HEK293 (cell line): ENCODE measurements around the gene CRABP2.
A peak's percentile ranks its signal among the peaks of the same experiment; 100 is the strongest.

Source experiments
- GFI1B ChIP-seq: fragments of 450-650 bp; formaldehyde crosslinking; IDR thresholded peaks from 2 replicates; pipeline ENCODE4 v1.5.1; 2016; ENCODE audit warnings: missing biosample characterization, missing genetic modification characterization
- HOXC10 ChIP-seq: sonication (generic); formaldehyde crosslinking; IDR thresholded peaks from 2 replicates; pipeline ENCODE4 v1.8.1; 2023; ENCODE audit warnings: mild to moderate bottlenecking, missing genetic modification reagents
- KLF9 ChIP-seq: fragments of 450-650 bp; formaldehyde crosslinking; IDR thresholded peaks from 2 replicates; pipeline ENCODE4 v1.5.1; 2016; ENCODE audit warnings: missing biosample characterization, missing genetic modification characterization, low read depth
- SCRT2 ChIP-seq: fragments of 450-650 bp; formaldehyde crosslinking; IDR thresholded peaks from 2 replicates; pipeline ENCODE4 v1.5.1; 2016; ENCODE audit warnings: missing biosample characterization, missing genetic modification characterization
- SP2 ChIP-seq: fragments of 450-650 bp; formaldehyde crosslinking; IDR thresholded peaks from 2 replicates; pipeline ENCODE4 v1.5.1; 2016; ENCODE audit warnings: missing biosample characterization, missing genetic modification characterization
- WT1 ChIP-seq: fragments of 450-650 bp; formaldehyde crosslinking; IDR thresholded peaks from 2 replicates; pipeline ENCODE4 v1.5.1; 2016; ENCODE audit warnings: missing biosample characterization, missing genetic modification characterization
- ZBTB20 ChIP-seq: fragments of 450-650 bp; formaldehyde crosslinking; IDR thresholded peaks from 2 replicates; pipeline ENCODE4 v1.5.1; 2016; ENCODE audit warnings: missing biosample characterization, missing genetic modification characterization
- ZBTB21 ChIP-seq: fragments of 450-650 bp; formaldehyde crosslinking; IDR thresholded peaks from 2 replicates; pipeline ENCODE4 v1.5.1; 2017; ENCODE audit warnings: missing biosample characterization, missing genetic modification characterization
- ZBTB8A ChIP-seq: fragments of 450-650 bp; formaldehyde crosslinking; IDR thresholded peaks from 2 replicates; pipeline ENCODE4 v1.5.1; 2016; ENCODE audit warnings: missing biosample characterization, missing genetic modification characterization
- ZEB2 ChIP-seq: fragments of 450-650 bp; formaldehyde crosslinking; IDR thresholded peaks from 2 replicates; pipeline ENCODE4 v1.5.1; 2016; ENCODE audit warnings: missing biosample characterization, missing genetic modification characterization
- ZFP3 ChIP-seq: fragments of 450-650 bp; formaldehyde crosslinking; IDR thresholded peaks from 2 replicates; pipeline ENCODE4 v1.5.1; 2016; ENCODE audit warnings: low read depth, missing biosample characterization, missing genetic modification characterization
- ZNF114 ChIP-seq: fragments of 450-650 bp; formaldehyde crosslinking; IDR thresholded peaks from 2 replicates; pipeline ENCODE4 v1.5.0; 2017; ENCODE audit warnings: missing biosample characterization, missing genetic modification characterization
- ZNF157 ChIP-seq: fragments of 450-650 bp; formaldehyde crosslinking; IDR thresholded peaks from 2 replicates; pipeline ENCODE4 v1.5.1; 2016; ENCODE audit warnings: missing biosample characterization, missing genetic modification characterization
- ZNF184 ChIP-seq: fragments of 450-650 bp; IDR thresholded peaks from 2 replicates; pipeline ENCODE4 v1.5.1; 2018; ENCODE audit warnings: missing biosample characterization, mild to moderate bottlenecking, missing genetic modification characterization
- ZNF202 ChIP-seq: fragments of 450-650 bp; formaldehyde crosslinking; IDR thresholded peaks from 2 replicates; pipeline ENCODE4 v1.5.1; 2016; ENCODE audit warnings: missing biosample characterization, missing genetic modification characterization, borderline replicate concordance
- ZNF248 ChIP-seq: fragments of 450-650 bp; formaldehyde crosslinking; IDR thresholded peaks from 2 replicates; pipeline ENCODE4 v1.5.1; 2017; ENCODE audit warnings: missing biosample characterization, missing genetic modification characterization
- ZNF302 ChIP-seq: fragments of 450-650 bp; formaldehyde crosslinking; IDR thresholded peaks from 2 replicates; pipeline ENCODE4 v1.5.1; 2016; ENCODE audit warnings: missing biosample characterization, missing genetic modification characterization, low read depth
- ZNF391 ChIP-seq: fragments of 450-650 bp; formaldehyde crosslinking; IDR thresholded peaks from 2 replicates; pipeline ENCODE4 v1.5.1; 2016; ENCODE audit warnings: low read depth, missing biosample characterization, missing genetic modification characterization, borderline replicate concordance
- ZNF423 ChIP-seq: fragments of 450-650 bp; formaldehyde crosslinking; IDR thresholded peaks from 2 replicates; pipeline ENCODE4 v1.5.1; 2016; ENCODE audit warnings: missing biosample characterization, missing genetic modification characterization
- ZNF521 ChIP-seq: fragments of 450-650 bp; formaldehyde crosslinking; IDR thresholded peaks from 2 replicates; pipeline ENCODE4 v1.5.1; 2017; ENCODE audit warnings: missing biosample characterization, mild to moderate bottlenecking, missing genetic modification characterization
- ZNF555 ChIP-seq: fragments of 450-650 bp; formaldehyde crosslinking; conservative IDR thresholded peaks from 2 replicates; pipeline ENCODE4 v1.5.1; 2017; ENCODE audit warnings: missing biosample characterization, mild to moderate bottlenecking, missing genetic modification characterization, inconsistent platforms
- ZNF596 ChIP-seq: fragments of 450-650 bp; IDR thresholded peaks from 2 replicates; pipeline ENCODE4 v1.5.0; 2018; ENCODE audit warnings: missing biosample characterization, mild to moderate bottlenecking, missing genetic modification characterization, moderate library complexity
- ZNF621 ChIP-seq: fragments of 450-650 bp; formaldehyde crosslinking; IDR thresholded peaks from 2 replicates; pipeline ENCODE4 v1.5.1; 2017; ENCODE audit warnings: missing biosample characterization, missing genetic modification characterization
- ZNF654 ChIP-seq: fragments of 450-650 bp; formaldehyde crosslinking; IDR thresholded peaks from 2 replicates; pipeline ENCODE4 v1.5.1; 2016; ENCODE audit warnings: low read depth, missing biosample characterization, missing genetic modification characterization
- ZNF664 ChIP-seq: fragments of 450-650 bp; formaldehyde crosslinking; IDR thresholded peaks from 2 replicates; pipeline ENCODE4 v1.5.1; 2016; ENCODE audit warnings: missing biosample characterization, missing genetic modification characterization
- ZNF707 ChIP-seq: fragments of 450-650 bp; formaldehyde crosslinking; IDR thresholded peaks from 2 replicates; pipeline ENCODE4 v1.5.1; 2016; ENCODE audit warnings: missing biosample characterization, missing genetic modification characterization
- ZNF76 ChIP-seq: fragments of 450-650 bp; formaldehyde crosslinking; IDR thresholded peaks from 2 replicates; pipeline ENCODE4; 2016; ENCODE audit warnings: low read depth, missing biosample characterization, missing genetic modification characterization, borderline replicate concordance
- TF ChIP-seq, protein P1 (sequence below): sonication (generic); formaldehyde crosslinking; IDR thresholded peaks from 2 replicates; pipeline ENCODE4 v1.8.1; 2022; ENCODE audit warnings: mild to moderate bottlenecking, moderate library complexity, missing genetic modification reagents
- TF ChIP-seq, protein P2 (sequence below): fragments of 450-650 bp; formaldehyde crosslinking; IDR thresholded peaks from 2 replicates; pipeline ENCODE4 v1.5.1; 2016; ENCODE audit warnings: missing biosample characterization, missing genetic modification characterization
- TF ChIP-seq, protein P3 (sequence below): fragments of 450-650 bp; formaldehyde crosslinking; optimal IDR thresholded peaks from 2 replicates; pipeline ENCODE3; 2016; ENCODE audit warnings: missing biosample characterization, mild to moderate bottlenecking, missing genetic modification characterization
- TF ChIP-seq, protein P4 (sequence below): fragments of 450-650 bp; formaldehyde crosslinking; IDR thresholded peaks from 2 replicates; pipeline ENCODE4 v1.5.1; 2016; ENCODE audit warnings: missing biosample characterization, missing genetic modification characterization
- TF ChIP-seq, protein P5 (sequence below): fragments of 450-650 bp; formaldehyde crosslinking; IDR thresholded peaks from 2 replicates; pipeline ENCODE4 v1.5.1; 2016; ENCODE audit warnings: missing biosample characterization, missing genetic modification characterization, low read depth
- TF ChIP-seq, protein P6 (sequence below): fragments of 450-650 bp; formaldehyde crosslinking; IDR thresholded peaks from 2 replicates; pipeline ENCODE4; 2016; ENCODE audit warnings: missing biosample characterization, missing genetic modification characterization

The CRABP2 gene

DNA sequence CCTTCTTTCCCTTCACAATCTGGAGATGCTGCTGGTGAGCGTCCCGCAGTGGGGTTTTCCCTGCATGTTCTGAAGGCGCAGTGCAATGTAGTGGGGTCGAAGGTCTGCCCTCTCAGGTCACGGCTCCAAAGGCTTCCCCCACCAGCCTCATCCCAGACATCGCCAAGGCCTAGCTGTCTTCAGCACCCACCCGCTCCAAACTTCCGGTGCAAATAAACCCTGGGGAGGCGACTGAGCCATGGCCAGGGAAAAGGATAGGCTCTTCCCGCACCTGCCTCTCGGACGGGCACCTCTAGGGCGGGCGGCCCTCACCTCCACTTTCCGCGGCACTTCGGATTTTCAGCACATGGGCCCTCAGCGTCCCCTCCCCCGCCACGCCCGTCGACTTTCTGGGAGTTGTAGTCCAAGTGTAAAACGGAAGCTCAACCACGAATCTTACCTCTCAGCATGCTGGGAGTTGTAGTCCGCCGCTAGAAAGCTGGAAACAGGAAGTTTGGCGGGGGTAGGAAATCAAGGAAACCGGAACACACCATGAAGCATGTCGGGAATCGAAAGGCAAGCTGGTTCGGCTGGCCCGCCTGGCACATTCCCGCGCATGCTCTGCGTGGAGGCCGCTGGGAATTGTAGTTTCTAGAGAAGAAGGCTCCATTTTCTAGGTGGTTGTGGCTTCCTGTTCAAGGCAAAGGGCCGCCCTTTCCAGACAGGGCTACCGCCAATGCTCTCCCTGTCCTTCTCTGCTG lies 35.5 kb upstream of the CRABP2 start, which contains the start of gene MRPL24 (continued):
- TF ChIP-seq, protein P1, sequence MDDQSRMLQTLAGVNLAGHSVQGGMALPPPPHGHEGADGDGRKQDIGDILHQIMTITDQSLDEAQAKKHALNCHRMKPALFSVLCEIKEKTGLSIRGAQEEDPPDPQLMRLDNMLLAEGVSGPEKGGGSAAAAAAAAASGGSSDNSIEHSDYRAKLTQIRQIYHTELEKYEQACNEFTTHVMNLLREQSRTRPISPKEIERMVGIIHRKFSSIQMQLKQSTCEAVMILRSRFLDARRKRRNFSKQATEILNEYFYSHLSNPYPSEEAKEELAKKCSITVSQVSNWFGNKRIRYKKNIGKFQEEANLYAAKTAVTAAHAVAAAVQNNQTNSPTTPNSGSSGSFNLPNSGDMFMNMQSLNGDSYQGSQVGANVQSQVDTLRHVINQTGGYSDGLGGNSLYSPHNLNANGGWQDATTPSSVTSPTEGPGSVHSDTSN, result no peak
- TF ChIP-seq, protein P2, sequence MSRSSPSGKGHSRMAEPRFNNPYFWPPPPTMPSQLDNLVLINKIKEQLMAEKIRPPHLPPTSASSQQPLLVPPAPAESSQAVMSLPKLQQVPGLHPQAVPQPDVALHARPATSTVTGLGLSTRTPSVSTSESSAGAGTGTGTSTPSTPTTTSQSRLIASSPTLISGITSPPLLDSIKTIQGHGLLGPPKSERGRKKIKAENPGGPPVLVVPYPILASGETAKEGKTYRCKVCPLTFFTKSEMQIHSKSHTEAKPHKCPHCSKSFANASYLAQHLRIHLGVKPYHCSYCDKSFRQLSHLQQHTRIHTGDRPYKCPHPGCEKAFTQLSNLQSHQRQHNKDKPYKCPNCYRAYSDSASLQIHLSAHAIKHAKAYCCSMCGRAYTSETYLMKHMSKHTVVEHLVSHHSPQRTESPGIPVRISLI (tag by site-specific recombination), result no peak
- TF ChIP-seq ZNF202 (tag by site-specific recombination) (no peak), HOXC10 (no peak), ZNF654 (tag by site-specific recombination) (no peak), ZBTB21 (tag by site-specific recombination) (peak; percentile 17; the same call in 1 of the 2 replicates), ZNF391 (peak; percentile 93; the same call in 1 of the 2 replicates), ZNF521 (tag by site-specific recombination) (no peak), ZNF248 (tag by site-specific recombination) (no peak), ZBTB20 (tag by site-specific recombination) (peak; percentile 84), ZNF664 (tag by site-specific recombination) (no peak), GFI1B (no peak), ZNF114 (tag by site-specific recombination) (no peak), ZNF707 (tag by site-specific recombination) (no peak), ZNF76 (tag by site-specific recombination) (peak; percentile 100), ZNF157 (no peak), ZNF596 (tag by site-specific recombination) (no peak), ZNF302 (tag by site-specific recombination) (no peak), SP2 (tag by site-specific recombination) (peak; percentile 90), ZBTB8A (tag by site-specific recombination) (peak; percentile 92), WT1 (no peak), ZFP3 (no peak), ZEB2 (peak; percentile 75; the same call in 1 of the 2 replicates), ZNF423 (tag by site-specific recombination) (no peak; the same call in 1 of the 2 replicates), ZNF184 (no peak), ZNF555 (no peak), SCRT2 (tag by site-specific recombination) (no peak; the same call in 1 of the 2 replicates), ZNF621 (no peak), KLF9 (peak; percentile 93)
- TF ChIP-seq, protein P3, sequence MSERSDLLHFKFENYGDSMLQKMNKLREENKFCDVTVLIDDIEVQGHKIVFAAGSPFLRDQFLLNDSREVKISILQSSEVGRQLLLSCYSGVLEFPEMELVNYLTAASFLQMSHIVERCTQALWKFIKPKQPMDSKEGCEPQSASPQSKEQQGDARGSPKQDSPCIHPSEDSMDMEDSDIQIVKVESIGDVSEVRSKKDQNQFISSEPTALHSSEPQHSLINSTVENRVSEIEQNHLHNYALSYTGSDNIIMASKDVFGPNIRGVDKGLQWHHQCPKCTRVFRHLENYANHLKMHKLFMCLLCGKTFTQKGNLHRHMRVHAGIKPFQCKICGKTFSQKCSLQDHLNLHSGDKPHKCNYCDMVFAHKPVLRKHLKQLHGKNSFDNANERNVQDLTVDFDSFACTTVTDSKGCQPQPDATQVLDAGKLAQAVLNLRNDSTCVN (tag by site-specific recombination), result peak; percentile 39
- TF ChIP-seq, protein P4, sequence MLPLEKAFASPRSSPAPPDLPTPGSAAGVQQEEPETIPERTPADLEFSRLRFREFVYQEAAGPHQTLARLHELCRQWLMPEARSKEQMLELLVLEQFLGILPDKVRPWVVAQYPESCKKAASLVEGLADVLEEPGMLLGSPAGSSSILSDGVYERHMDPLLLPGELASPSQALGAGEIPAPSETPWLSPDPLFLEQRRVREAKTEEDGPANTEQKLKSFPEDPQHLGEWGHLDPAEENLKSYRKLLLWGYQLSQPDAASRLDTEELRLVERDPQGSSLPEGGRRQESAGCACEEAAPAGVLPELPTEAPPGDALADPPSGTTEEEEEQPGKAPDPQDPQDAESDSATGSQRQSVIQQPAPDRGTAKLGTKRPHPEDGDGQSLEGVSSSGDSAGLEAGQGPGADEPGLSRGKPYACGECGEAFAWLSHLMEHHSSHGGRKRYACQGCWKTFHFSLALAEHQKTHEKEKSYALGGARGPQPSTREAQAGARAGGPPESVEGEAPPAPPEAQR (tag by site-specific recombination), result peak; percentile 28; the same call in 1 of the 2 replicates
- TF ChIP-seq, protein P5, sequence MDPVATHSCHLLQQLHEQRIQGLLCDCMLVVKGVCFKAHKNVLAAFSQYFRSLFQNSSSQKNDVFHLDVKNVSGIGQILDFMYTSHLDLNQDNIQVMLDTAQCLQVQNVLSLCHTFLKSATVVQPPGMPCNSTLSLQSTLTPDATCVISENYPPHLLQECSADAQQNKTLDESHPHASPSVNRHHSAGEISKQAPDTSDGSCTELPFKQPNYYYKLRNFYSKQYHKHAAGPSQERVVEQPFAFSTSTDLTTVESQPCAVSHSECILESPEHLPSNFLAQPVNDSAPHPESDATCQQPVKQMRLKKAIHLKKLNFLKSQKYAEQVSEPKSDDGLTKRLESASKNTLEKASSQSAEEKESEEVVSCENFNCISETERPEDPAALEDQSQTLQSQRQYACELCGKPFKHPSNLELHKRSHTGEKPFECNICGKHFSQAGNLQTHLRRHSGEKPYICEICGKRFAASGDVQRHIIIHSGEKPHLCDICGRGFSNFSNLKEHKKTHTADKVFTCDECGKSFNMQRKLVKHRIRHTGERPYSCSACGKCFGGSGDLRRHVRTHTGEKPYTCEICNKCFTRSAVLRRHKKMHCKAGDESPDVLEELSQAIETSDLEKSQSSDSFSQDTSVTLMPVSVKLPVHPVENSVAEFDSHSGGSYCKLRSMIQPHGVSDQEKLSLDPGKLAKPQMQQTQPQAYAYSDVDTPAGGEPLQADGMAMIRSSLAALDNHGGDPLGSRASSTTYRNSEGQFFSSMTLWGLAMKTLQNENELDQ (tag by site-specific recombination), result no peak
- TF ChIP-seq, protein P6, sequence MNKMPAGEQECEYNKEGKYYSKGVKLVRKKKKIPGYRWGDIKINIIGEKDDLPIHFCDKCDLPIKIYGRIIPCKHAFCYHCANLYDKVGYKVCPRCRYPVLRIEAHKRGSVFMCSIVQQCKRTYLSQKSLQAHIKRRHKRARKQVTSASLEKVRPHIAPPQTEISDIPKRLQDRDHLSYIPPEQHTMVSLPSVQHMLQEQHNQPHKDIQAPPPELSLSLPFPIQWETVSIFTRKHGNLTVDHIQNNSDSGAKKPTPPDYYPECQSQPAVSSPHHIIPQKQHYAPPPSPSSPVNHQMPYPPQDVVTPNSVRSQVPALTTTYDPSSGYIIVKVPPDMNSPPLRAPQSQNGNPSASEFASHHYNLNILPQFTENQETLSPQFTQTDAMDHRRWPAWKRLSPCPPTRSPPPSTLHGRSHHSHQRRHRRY, result no peak
